Panc1 (cell line): Measurements from ENCODE around the gene TRIM74.
"Not testable (repeated sequence)": the region's sequence is repeated elsewhere in the genome, so short reads cannot be mapped to it uniquely, and the experiment has no call there.

ENCODE experiments used
- SIN3A ChIP-seq: IDR thresholded peaks from 2 replicates; pipeline ENCODE4 v1.6.1; 2012; ENCODE audit warnings: low read depth, mild to moderate bottlenecking, low read length, moderate library complexity, borderline replicate concordance; ENCODE audit not compliant: insufficient read depth
- TCF7L2 ChIP-seq: IDR thresholded peaks from 2 replicates; pipeline ENCODE4 v1.6.1; 2011; ENCODE audit warnings: mild to moderate bottlenecking, low read depth, low read length, inconsistent platforms
- TF ChIP-seq, protein P1 (sequence below): fragments of 450-650 bp; IDR thresholded peaks from 2 replicates; pipeline ENCODE4 v1.5.1; 2017; ENCODE audit warnings: mild to moderate bottlenecking
- TF ChIP-seq, protein P2 (sequence below), 2 experiments: IDR thresholded peaks; 2 replicates each; pipeline ENCODE4 v1.6.1; 2011 to 2012; ENCODE audit warnings: low read depth in 2 of 2, control low read depth in 1 of 2, low read length in 1 of 2, mild to moderate bottlenecking in 1 of 2, moderate library complexity in 1 of 2; ENCODE audit not compliant: insufficient read depth in 1 of 2

DNA sequence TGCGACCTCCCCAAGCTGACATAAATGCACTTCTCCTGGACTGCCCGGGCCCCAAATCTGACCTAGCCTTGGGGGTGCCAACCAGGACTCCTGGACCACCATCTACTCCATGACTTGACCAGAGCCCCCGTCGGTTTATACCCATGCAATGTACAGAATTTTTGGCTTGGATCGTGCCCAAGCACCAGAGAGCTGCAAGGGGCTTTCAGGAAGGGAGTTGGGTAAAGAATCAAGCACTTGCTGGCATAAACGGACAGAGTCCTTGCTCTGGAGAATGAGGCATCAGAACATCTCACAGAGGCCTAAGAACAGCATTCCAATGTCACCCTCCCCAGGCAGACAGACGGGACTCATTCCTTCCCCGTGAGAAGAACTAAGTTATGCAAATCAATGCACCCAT lies 6.2 kb downstream of the TRIM74 start:
- TF ChIP-seq, protein P1, sequence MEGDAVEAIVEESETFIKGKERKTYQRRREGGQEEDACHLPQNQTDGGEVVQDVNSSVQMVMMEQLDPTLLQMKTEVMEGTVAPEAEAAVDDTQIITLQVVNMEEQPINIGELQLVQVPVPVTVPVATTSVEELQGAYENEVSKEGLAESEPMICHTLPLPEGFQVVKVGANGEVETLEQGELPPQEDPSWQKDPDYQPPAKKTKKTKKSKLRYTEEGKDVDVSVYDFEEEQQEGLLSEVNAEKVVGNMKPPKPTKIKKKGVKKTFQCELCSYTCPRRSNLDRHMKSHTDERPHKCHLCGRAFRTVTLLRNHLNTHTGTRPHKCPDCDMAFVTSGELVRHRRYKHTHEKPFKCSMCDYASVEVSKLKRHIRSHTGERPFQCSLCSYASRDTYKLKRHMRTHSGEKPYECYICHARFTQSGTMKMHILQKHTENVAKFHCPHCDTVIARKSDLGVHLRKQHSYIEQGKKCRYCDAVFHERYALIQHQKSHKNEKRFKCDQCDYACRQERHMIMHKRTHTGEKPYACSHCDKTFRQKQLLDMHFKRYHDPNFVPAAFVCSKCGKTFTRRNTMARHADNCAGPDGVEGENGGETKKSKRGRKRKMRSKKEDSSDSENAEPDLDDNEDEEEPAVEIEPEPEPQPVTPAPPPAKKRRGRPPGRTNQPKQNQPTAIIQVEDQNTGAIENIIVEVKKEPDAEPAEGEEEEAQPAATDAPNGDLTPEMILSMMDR: not testable (repeated sequence)
- not testable (repeated sequence) for TF ChIP-seq TCF7L2, SIN3A
- TF ChIP-seq, protein P2, sequence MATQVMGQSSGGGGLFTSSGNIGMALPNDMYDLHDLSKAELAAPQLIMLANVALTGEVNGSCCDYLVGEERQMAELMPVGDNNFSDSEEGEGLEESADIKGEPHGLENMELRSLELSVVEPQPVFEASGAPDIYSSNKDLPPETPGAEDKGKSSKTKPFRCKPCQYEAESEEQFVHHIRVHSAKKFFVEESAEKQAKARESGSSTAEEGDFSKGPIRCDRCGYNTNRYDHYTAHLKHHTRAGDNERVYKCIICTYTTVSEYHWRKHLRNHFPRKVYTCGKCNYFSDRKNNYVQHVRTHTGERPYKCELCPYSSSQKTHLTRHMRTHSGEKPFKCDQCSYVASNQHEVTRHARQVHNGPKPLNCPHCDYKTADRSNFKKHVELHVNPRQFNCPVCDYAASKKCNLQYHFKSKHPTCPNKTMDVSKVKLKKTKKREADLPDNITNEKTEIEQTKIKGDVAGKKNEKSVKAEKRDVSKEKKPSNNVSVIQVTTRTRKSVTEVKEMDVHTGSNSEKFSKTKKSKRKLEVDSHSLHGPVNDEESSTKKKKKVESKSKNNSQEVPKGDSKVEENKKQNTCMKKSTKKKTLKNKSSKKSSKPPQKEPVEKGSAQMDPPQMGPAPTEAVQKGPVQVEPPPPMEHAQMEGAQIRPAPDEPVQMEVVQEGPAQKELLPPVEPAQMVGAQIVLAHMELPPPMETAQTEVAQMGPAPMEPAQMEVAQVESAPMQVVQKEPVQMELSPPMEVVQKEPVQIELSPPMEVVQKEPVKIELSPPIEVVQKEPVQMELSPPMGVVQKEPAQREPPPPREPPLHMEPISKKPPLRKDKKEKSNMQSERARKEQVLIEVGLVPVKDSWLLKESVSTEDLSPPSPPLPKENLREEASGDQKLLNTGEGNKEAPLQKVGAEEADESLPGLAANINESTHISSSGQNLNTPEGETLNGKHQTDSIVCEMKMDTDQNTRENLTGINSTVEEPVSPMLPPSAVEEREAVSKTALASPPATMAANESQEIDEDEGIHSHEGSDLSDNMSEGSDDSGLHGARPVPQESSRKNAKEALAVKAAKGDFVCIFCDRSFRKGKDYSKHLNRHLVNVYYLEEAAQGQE (IDR thresholded peaks at IDR 0.05; ENCODE audit: insufficient read depth in 1 of 2, low read depth in 2 of 2, low read length in 1 of 2): not testable (repeated sequence)
